HepG2 (cell line): ENCODE results near the gene GJC2. TPM values are rescaled to one million over a fixed set of nuclear protein-coding genes. Genes with fewer than 3 reads are reported as not detected.
A peak's percentile ranks its signal among the peaks of the same experiment; 100 is the strongest.

ENCODE experiments used
- AGO2 ChIP-seq: fragments of 200-400 bp; formaldehyde crosslinking; optimal IDR thresholded peaks from 2 replicates; pipeline ENCODE3; 2017; ENCODE audit warnings: mild to moderate bottlenecking, low read depth, low read length, moderate library complexity
- ATRX ChIP-seq: sonication (generic); formaldehyde crosslinking; IDR thresholded peaks from 2 replicates; pipeline ENCODE4 v1.4.0; 2020; ENCODE audit warnings: missing genetic modification reagents, borderline replicate concordance
- CREM ChIP-seq, 2 experiments: sonication (generic) in 1 of 2; formaldehyde crosslinking in 1 of 2; IDR thresholded peaks; 2 replicates each; pipeline versions ENCODE4 v1.4.0 to v1.6.1; 2016 to 2020; ENCODE audit warnings: antibody characterized with exemption in 1 of 2, mild to moderate bottlenecking in 1 of 2, missing genetic modification reagents in 1 of 2
- ELF3 ChIP-seq: IDR thresholded peaks from 2 replicates; pipeline ENCODE4 v1.6.1; 2016; ENCODE audit warnings: missing genetic modification reagents, missing compliant biosample characterization
- IKZF4 ChIP-seq: sonication (generic); formaldehyde crosslinking; IDR thresholded peaks from 2 replicates; pipeline ENCODE4 v1.5.1; 2020; ENCODE audit warnings: borderline replicate concordance, mild to moderate bottlenecking, low read depth, missing genetic modification reagents; ENCODE audit errors: not compliant biosample characterization
- KLF13 ChIP-seq: sonication (generic); formaldehyde crosslinking; IDR thresholded peaks from 2 replicates; pipeline ENCODE4 v1.4.0; 2020; ENCODE audit warnings: mild to moderate bottlenecking, missing genetic modification reagents
- MYNN ChIP-seq: sonication (generic); formaldehyde crosslinking; IDR thresholded peaks from 2 replicates; pipeline ENCODE4 v1.4.0; 2020; ENCODE audit warnings: mild to moderate bottlenecking, low read depth, missing genetic modification reagents
- PHF20 ChIP-seq: sonication (generic); formaldehyde crosslinking; IDR thresholded peaks from 2 replicates; pipeline ENCODE4 v1.5.0; 2020; ENCODE audit warnings: mild to moderate bottlenecking, missing genetic modification reagents
- PITX1 ChIP-seq: sonication (generic); formaldehyde crosslinking; IDR thresholded peaks from 2 replicates; pipeline ENCODE4 v1.5.1; 2020; ENCODE audit warnings: mild to moderate bottlenecking, missing genetic modification reagents
- TEAD3 ChIP-seq: optimal IDR thresholded peaks from 2 replicates; pipeline ENCODE3; 2016; ENCODE audit warnings: borderline replicate concordance
- ZBTB3 ChIP-seq: sonication (generic); formaldehyde crosslinking; IDR thresholded peaks from 2 replicates; pipeline ENCODE4 v1.4.0; 2020; ENCODE audit warnings: low read depth, mild to moderate bottlenecking, moderate library complexity, missing genetic modification reagents, borderline replicate concordance
- ZNF33B ChIP-seq: sonication (generic); formaldehyde crosslinking; IDR thresholded peaks from 2 replicates; pipeline ENCODE4 v1.5.1; 2020; ENCODE audit warnings: mild to moderate bottlenecking, missing genetic modification reagents
- ZNF343 ChIP-seq: sonication (generic); formaldehyde crosslinking; IDR thresholded peaks from 2 replicates; pipeline ENCODE4 v1.4.0; 2020; ENCODE audit warnings: mild to moderate bottlenecking, missing genetic modification reagents
- ZNF550 ChIP-seq: sonication (generic); formaldehyde crosslinking; IDR thresholded peaks from 2 replicates; pipeline ENCODE4 v1.4.0; 2020; ENCODE audit warnings: mild to moderate bottlenecking, missing genetic modification reagents, borderline replicate concordance
- ZNF720 ChIP-seq: sonication (generic); formaldehyde crosslinking; IDR thresholded peaks from 2 replicates; pipeline ENCODE4 v1.4.0; 2020; ENCODE audit warnings: missing genetic modification reagents
- polyA plus RNA-seq, 8 experiments: library from polyadenylated mRNA; depleted of rRNA in 3 of 8; stranded (reverse) in 7 of 8; unstranded in 1 of 8; fragments of >200 nt; fragmentation: Illumina TruSeq in 4 of 8; extraction: Trizol in 4 of 8; gene quantifications; 2 replicates each; pipeline versions ENCODE4 v1.2.1 to v1.2.3, GENCODE V29; 2011 to 2016; ENCODE audit warnings: low read depth in 4 of 8, missing spikeins in 1 of 8, mixed read lengths in 1 of 8; ENCODE audit not compliant: insufficient read depth in 1 of 8
- total RNA-seq, 5 experiments: library from RNA; depleted of rRNA; stranded (reverse); fragments of >200 nt; fragmentation: Illumina TruSeq; extraction: Trizol; gene quantifications; 2 replicates each; pipeline ENCODE4 v1.2.3, GENCODE V29; 2016; ENCODE audit warnings: low read depth in 1 of 5
- TF ChIP-seq, protein P1 (sequence below): sonication (generic); formaldehyde crosslinking; IDR thresholded peaks from 2 replicates; pipeline ENCODE4 v1.4.0; 2020; ENCODE audit warnings: missing genetic modification reagents
- TF ChIP-seq, protein P2 (sequence below): sonication (generic); formaldehyde crosslinking; IDR thresholded peaks from 2 replicates; pipeline ENCODE4 v1.5.1; 2020; ENCODE audit warnings: missing genetic modification reagents, mild to moderate bottlenecking, borderline replicate concordance
- TF ChIP-seq, protein P3 (sequence below): sonication (generic); formaldehyde crosslinking; IDR thresholded peaks from 2 replicates; pipeline ENCODE4 v1.5.0; 2020; ENCODE audit warnings: missing genetic modification reagents, mild to moderate bottlenecking, borderline replicate concordance
- TF ChIP-seq, protein P4 (sequence below): sonication (generic); formaldehyde crosslinking; IDR thresholded peaks from 2 replicates; pipeline ENCODE4 v1.8.1; 2023; ENCODE audit warnings: mild to moderate bottlenecking, missing genetic modification reagents, borderline replicate concordance
- TF ChIP-seq, protein P5 (sequence below): IDR thresholded peaks from 2 replicates; pipeline ENCODE4 v1.6.1; 2018; ENCODE audit warnings: missing genetic modification reagents, mild to moderate bottlenecking, missing compliant biosample characterization
- TF ChIP-seq, protein P6 (sequence below): conservative IDR thresholded peaks from 2 replicates; pipeline ENCODE4 v1.6.1; 2018; ENCODE audit warnings: missing genetic modification reagents
- TF ChIP-seq, protein P7 (sequence below): sonication (generic); formaldehyde crosslinking; IDR thresholded peaks from 2 replicates; pipeline ENCODE4 v1.5.1; 2020; ENCODE audit warnings: mild to moderate bottlenecking, missing genetic modification reagents, moderate library complexity

GJC2 gene
- total and polyA plus RNA-seq, 2 of the 13 experiments (the other 11 are each of a cell fraction or from before 2014, with no cell fraction given), result 1.6 to 3.8 TPM

DNA sequence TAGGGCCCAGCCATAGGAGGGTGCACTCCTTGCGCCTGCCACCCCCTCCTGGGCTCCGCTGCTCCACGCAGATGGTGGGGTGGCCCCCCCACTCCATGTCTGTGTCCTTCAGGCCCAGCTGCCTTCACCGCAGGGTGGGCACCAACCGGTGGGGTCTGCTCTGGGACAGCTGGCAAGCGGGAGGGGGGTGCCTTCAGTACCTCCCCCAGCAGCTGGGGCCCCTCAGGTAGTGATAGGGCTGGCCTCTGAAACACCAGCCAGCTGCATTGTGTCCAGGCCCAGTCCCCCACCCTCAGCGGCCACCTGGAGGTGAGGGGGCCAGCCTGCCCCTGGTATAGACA, 360 bp downstream of the GJC2 start (continued):
- TF ChIP-seq ZNF343 (CRISPR knock-in tag), result no peak
- no peak for TF ChIP-seq TEAD3
- TF ChIP-seq, protein P1, sequence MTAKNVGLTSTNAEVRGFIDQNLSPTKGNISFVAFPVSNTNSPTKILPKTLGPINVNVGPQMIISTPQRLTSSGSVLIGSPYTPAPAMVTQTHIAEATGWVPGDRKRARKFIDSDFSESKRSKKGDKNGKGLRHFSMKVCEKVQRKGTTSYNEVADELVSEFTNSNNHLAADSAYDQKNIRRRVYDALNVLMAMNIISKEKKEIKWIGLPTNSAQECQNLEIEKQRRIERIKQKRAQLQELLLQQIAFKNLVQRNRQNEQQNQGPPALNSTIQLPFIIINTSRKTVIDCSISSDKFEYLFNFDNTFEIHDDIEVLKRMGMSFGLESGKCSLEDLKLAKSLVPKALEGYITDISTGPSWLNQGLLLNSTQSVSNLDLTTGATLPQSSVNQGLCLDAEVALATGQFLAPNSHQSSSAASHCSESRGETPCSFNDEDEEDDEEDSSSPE (CRISPR knock-in tag), result no peak
- no peak for TF ChIP-seq MYNN (CRISPR knock-in tag)
- TF ChIP-seq, protein P2, sequence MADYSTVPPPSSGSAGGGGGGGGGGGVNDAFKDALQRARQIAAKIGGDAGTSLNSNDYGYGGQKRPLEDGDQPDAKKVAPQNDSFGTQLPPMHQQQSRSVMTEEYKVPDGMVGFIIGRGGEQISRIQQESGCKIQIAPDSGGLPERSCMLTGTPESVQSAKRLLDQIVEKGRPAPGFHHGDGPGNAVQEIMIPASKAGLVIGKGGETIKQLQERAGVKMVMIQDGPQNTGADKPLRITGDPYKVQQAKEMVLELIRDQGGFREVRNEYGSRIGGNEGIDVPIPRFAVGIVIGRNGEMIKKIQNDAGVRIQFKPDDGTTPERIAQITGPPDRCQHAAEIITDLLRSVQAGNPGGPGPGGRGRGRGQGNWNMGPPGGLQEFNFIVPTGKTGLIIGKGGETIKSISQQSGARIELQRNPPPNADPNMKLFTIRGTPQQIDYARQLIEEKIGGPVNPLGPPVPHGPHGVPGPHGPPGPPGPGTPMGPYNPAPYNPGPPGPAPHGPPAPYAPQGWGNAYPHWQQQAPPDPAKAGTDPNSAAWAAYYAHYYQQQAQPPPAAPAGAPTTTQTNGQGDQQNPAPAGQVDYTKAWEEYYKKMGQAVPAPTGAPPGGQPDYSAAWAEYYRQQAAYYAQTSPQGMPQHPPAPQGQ (CRISPR knock-in tag), result no peak
- TF ChIP-seq, protein P3, sequence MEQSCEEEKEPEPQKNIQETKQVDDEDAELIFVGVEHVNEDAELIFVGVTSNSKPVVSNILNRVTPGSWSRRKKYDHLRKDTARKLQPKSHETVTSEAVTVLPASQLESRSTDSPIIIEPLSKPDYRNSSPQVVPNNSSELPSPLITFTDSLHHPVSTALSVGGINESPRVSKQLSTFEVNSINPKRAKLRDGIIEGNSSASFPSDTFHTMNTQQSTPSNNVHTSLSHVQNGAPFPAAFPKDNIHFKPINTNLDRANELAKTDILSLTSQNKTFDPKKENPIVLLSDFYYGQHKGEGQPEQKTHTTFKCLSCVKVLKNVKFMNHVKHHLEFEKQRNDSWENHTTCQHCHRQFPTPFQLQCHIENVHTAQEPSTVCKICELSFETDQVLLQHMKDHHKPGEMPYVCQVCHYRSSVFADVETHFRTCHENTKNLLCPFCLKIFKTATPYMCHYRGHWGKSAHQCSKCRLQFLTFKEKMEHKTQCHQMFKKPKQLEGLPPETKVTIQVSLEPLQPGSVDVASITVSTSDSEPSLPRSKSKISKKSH (CRISPR knock-in tag), result no peak
- TF ChIP-seq PHF20 (CRISPR knock-in tag), result no peak
- TF ChIP-seq, protein P4, sequence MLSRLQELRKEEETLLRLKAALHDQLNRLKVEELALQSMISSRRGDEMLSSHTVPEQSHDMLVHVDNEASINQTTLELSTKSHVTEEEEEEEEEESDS (CRISPR knock-in tag), result no peak
- no peak for TF ChIP-seq PITX1 (CRISPR knock-in tag)
- 0 out of 2 replicates have a peak, but pooled peaks have one; percentile 20 for TF ChIP-seq CREM (IDR thresholded peaks at IDR 0.05)
- no peak for TF ChIP-seq CREM (CRISPR knock-in tag; IDR thresholded peaks at IDR 0.05)
- TF ChIP-seq ZNF720 (CRISPR knock-in tag), result no peak
- no peak for TF ChIP-seq ZNF33B (CRISPR knock-in tag)
- TF ChIP-seq, protein P5, sequence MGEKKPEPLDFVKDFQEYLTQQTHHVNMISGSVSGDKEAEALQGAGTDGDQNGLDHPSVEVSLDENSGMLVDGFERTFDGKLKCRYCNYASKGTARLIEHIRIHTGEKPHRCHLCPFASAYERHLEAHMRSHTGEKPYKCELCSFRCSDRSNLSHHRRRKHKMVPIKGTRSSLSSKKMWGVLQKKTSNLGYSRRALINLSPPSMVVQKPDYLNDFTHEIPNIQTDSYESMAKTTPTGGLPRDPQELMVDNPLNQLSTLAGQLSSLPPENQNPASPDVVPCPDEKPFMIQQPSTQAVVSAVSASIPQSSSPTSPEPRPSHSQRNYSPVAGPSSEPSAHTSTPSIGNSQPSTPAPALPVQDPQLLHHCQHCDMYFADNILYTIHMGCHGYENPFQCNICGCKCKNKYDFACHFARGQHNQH (CRISPR knock-in tag), result no peak
- TF ChIP-seq KLF13 (CRISPR knock-in tag), result no peak
- TF ChIP-seq AGO2, result peak; percentile 81
- no peak for TF ChIP-seq ATRX (CRISPR knock-in tag)
- no peak for TF ChIP-seq ZBTB3 (CRISPR knock-in tag)
- TF ChIP-seq, protein P6, sequence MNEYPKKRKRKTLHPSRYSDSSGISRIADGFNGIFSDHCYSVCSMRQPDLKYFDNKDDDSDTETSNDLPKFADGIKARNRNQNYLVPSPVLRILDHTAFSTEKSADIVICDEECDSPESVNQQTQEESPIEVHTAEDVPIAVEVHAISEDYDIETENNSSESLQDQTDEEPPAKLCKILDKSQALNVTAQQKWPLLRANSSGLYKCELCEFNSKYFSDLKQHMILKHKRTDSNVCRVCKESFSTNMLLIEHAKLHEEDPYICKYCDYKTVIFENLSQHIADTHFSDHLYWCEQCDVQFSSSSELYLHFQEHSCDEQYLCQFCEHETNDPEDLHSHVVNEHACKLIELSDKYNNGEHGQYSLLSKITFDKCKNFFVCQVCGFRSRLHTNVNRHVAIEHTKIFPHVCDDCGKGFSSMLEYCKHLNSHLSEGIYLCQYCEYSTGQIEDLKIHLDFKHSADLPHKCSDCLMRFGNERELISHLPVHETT (CRISPR knock-in tag), result no peak
- no peak for TF ChIP-seq ELF3 (CRISPR knock-in tag)
- TF ChIP-seq IKZF4 (CRISPR knock-in tag), result no peak
- no peak for TF ChIP-seq ZNF550
- TF ChIP-seq, protein P7, sequence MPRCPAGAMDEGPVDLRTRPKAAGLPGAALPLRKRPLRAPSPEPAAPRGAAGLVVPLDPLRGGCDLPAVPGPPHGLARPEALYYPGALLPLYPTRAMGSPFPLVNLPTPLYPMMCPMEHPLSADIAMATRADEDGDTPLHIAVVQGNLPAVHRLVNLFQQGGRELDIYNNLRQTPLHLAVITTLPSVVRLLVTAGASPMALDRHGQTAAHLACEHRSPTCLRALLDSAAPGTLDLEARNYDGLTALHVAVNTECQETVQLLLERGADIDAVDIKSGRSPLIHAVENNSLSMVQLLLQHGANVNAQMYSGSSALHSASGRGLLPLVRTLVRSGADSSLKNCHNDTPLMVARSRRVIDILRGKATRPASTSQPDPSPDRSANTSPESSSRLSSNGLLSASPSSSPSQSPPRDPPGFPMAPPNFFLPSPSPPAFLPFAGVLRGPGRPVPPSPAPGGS (CRISPR knock-in tag), result no peak
